Stimulated activated CD4-positive, alpha-beta T cell treated with anti-CD3 and anti-CD28 coated beads, TNF-alpha, amount 100 ng/mL, for 1 hour (primary cell): ENCODE data around the gene RADX.
A peak's percentile ranks its signal among the peaks of the same experiment; 100 is the strongest.
"Not testable (repeated sequence)": the region's sequence is repeated elsewhere in the genome, so short reads cannot be mapped to it uniquely, and the experiment has no call there.

Experiments used
- DNase-seq, 3 donors: peaks; one replicate each; pipeline ENCODE4 v3.0.0-alpha.2; 2020; ENCODE audit warnings: low read depth in 3 of 3, low spot score in 1 of 3

Gene RADX

GRCh38 chrX:106611679-106612392, at the start of gene RADX:
TSS of gene RADX (plus strand) at chrX:106611978. CDS start at chrX:106612081, 103 bp downstream.
- DNase-seq: peak; percentile 48 to 65 (median 59)

- DNase-seq: no peak
Measured at GRCh38 chrX:106564986-106565385, 46.8 kb upstream of the RADX start.

- no peak for DNase-seq
Measured at GRCh38 chrX:106566362-106566761, 45.4 kb upstream of the RADX start.

- DNase-seq: no peak
Measured at GRCh38 chrX:106581856-106582255, 29.9 kb upstream of the RADX start.

GRCh38 chrX:106585478-106585877, 26.3 kb upstream of the RADX start:
- DNase-seq: no peak

- no peak for DNase-seq
Measured at GRCh38 chrX:106588801-106589200, 23.0 kb upstream of the RADX start.

GRCh38 chrX:106599411-106599810, 12.4 kb upstream of the RADX start:
- DNase-seq: no peak

- no peak for DNase-seq
Measured at GRCh38 chrX:106606571-106606970, 5.2 kb upstream of the RADX start.

GRCh38 chrX:106608016-106608415, 3.8 kb upstream of the RADX start:
- DNase-seq: no peak

- no peak for DNase-seq
Measured at GRCh38 chrX:106611317-106611678, 480 bp upstream of the RADX start.

GRCh38 chrX:106612393-106612763, 600 bp downstream of the RADX start:
- no peak for DNase-seq

GRCh38 chrX:106613277-106613676, 1.5 kb downstream of the RADX start:
- DNase-seq: no peak

GRCh38 chrX:106615041-106615440, 3.3 kb downstream of the RADX start:
- no peak for DNase-seq

GRCh38 chrX:106619797-106620196, 8.0 kb downstream of the RADX start:
- no peak for DNase-seq

GRCh38 chrX:106621836-106622235, 10.1 kb downstream of the RADX start:
- no peak for DNase-seq

GRCh38 chrX:106626789-106627188, 15.0 kb downstream of the RADX start:
- no peak for DNase-seq

GRCh38 chrX:106631615-106632014, 19.8 kb downstream of the RADX start:
- DNase-seq: no peak

GRCh38 chrX:106649523-106650428, 38.0 kb downstream of the RADX start:
- no peak for DNase-seq

- DNase-seq: not testable (repeated sequence)
Measured at GRCh38 chrX:106653625-106654024, 41.8 kb downstream of the RADX start.

GRCh38 chrX:106670631-106671030, 58.9 kb downstream of the RADX start:
- DNase-seq: no peak

GRCh38 chrX:106672527-106672926, 60.7 kb downstream of the RADX start:
- DNase-seq: no peak

GRCh38 chrX:106680716-106681115, 68.9 kb downstream of the RADX start:
- DNase-seq: no peak
